ENCODE data around the gene CIAPIN1. TPM values are rescaled to one million over a fixed set of nuclear protein-coding genes. Genes with fewer than 3 reads are reported as not detected.

CIAPIN1 gene
- total RNA-seq, 1 donor from 2014 or later, result 68.2 TPM

- TF ChIP-seq CTCF (conservative IDR thresholded peaks at IDR 0.05), result no peak
- Mint-ChIP-seq H3K9me3 (no peaks in the 10 kb centered on the region), H3K27ac (no peak overlapping the region), H3K4me3 (no peak overlapping the region), H3K27me3 (peaks cover 7% of the 10 kb centered on the region), H3K36me3 (no peaks in the 10 kb centered on the region), H3K4me1 (ENCODE audit: unreplicated experiment) (no peaks in the 10 kb centered on the region)
- DNase-seq (ENCODE audit: extremely low spot score, unreplicated experiment), result no peak
Observed at GRCh38 chr16:57395026-57395425, 52.2 kb downstream of the CIAPIN1 start.

DNA sequence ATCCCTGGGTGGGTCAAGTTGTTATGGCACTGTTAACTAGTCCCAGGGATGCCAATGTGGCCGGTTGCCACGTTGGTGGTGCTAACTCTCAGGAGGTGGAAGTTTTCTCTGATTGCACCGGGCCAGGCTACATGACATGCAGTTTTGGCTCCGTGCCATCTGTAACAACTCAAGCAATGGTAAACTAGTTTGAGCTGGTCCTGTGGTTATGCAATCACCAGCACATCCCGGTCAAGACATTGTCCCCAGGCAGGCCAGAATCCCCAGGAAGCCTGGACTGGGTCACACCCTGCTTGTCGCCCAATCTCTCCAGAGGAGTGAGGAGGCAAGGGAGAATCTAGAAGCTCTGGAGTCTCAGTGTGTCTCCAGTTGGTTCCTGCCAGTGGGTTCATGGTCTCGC is 52.7 kb downstream of the CIAPIN1 start:
- Mint-ChIP-seq H3K4me3 (no peak overlapping the region), H3K36me3 (no peaks in the 10 kb centered on the region), H3K27me3 (peaks cover 7% of the 10 kb centered on the region), H3K4me1 (ENCODE audit: unreplicated experiment) (no peaks in the 10 kb centered on the region), H3K27ac (peak overlapping the region; percentile 29), H3K9me3 (no peaks in the 10 kb centered on the region)
- no peak for DNase-seq (ENCODE audit: extremely low spot score, unreplicated experiment)
- no peak for TF ChIP-seq CTCF (conservative IDR thresholded peaks at IDR 0.05)

DNA sequence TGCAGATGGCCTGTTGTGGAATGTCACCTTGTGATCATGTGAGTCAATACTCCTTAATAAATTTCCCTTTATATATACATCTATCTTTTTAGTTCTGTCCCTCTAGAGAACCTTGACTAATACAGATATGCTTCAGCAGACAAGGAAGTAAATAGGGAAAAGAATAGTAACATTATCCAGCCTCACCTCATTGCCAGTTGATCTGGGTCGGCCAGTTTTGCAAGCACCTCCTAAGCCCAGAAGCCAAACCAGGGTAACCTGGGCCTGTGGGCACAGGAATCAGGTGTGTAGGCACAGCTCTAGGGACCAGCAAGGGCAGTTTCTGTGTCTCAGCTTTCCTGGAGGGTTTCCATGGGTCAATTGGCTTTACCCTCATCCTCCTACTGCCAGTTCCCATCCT is 54.5 kb downstream of the CIAPIN1 start:
- no peak for DNase-seq (ENCODE audit: extremely low spot score, unreplicated experiment)
- no peak for TF ChIP-seq CTCF (conservative IDR thresholded peaks at IDR 0.05)

GRCh38 chr16:57391708-57392107 is 55.5 kb downstream of the CIAPIN1 start:
- H3K27ac Mint-ChIP-seq, result no peak overlapping the region
- H3K4me1 Mint-ChIP-seq (ENCODE audit: unreplicated experiment), result peaks cover 6% of the 10 kb centered on the region
- H3K36me3 Mint-ChIP-seq, result no peaks in the 10 kb centered on the region
- no peak for DNase-seq (ENCODE audit: extremely low spot score, unreplicated experiment)
- no peak overlapping the region for H3K4me3 Mint-ChIP-seq
- no peak for TF ChIP-seq CTCF (conservative IDR thresholded peaks at IDR 0.05)
- H3K9me3 Mint-ChIP-seq, result no peaks in the 10 kb centered on the region
- peaks cover 9% of the 10 kb centered on the region for H3K27me3 Mint-ChIP-seq

More for the DNA sequence above, 54.5 kb downstream of the CIAPIN1 start:
- Mint-ChIP-seq H3K27ac (peak overlapping the region; percentile 91), H3K27me3 (peaks cover 9% of the 10 kb centered on the region), H3K4me3 (peak overlapping the region; percentile 46), H3K4me1 (ENCODE audit: unreplicated experiment) (peaks cover 6% of the 10 kb centered on the region), H3K9me3 (no peaks in the 10 kb centered on the region), H3K36me3 (no peaks in the 10 kb centered on the region)

- DNase-seq (ENCODE audit: extremely low spot score, unreplicated experiment), result no peak
- H3K9me3 Mint-ChIP-seq, result no peaks in the 10 kb centered on the region
- no peaks in the 10 kb centered on the region for H3K36me3 Mint-ChIP-seq
- H3K4me3 Mint-ChIP-seq, result no peak overlapping the region
- peaks cover 7% of the 10 kb centered on the region for H3K27me3 Mint-ChIP-seq
- TF ChIP-seq CTCF (conservative IDR thresholded peaks at IDR 0.05), result no peak
- no peak overlapping the region for H3K27ac Mint-ChIP-seq
- H3K4me1 Mint-ChIP-seq (ENCODE audit: unreplicated experiment), result peaks cover 10% of the 10 kb centered on the region
Observed at GRCh38 chr16:57391300-57391699, 55.9 kb downstream of the CIAPIN1 start.
